ENCODE data around the gene RPRM.

The RPRM gene

DNA sequence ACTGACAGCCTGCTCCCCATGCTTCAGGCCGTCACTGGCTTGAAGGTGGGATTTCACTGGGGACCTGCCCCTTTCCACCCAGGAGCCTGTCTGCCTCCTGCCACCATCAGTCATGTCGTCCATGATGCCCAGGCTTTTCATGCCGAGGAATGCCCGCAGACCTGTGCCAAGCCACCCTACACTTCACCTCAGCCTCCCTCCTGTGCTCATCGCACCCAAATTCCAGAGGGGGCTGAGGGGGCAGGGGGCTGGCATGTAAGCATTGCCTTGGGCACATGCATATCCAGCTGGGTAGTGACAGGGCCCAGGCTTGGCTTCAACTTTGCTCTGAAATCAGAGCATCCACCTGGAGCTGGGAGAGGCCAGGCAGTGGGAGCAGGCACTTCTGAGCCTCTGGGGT is 20.9 kb upstream of the RPRM start:
- H3K27ac ChIP-seq = no peak overlapping the region
- TF ChIP-seq, protein P1, sequence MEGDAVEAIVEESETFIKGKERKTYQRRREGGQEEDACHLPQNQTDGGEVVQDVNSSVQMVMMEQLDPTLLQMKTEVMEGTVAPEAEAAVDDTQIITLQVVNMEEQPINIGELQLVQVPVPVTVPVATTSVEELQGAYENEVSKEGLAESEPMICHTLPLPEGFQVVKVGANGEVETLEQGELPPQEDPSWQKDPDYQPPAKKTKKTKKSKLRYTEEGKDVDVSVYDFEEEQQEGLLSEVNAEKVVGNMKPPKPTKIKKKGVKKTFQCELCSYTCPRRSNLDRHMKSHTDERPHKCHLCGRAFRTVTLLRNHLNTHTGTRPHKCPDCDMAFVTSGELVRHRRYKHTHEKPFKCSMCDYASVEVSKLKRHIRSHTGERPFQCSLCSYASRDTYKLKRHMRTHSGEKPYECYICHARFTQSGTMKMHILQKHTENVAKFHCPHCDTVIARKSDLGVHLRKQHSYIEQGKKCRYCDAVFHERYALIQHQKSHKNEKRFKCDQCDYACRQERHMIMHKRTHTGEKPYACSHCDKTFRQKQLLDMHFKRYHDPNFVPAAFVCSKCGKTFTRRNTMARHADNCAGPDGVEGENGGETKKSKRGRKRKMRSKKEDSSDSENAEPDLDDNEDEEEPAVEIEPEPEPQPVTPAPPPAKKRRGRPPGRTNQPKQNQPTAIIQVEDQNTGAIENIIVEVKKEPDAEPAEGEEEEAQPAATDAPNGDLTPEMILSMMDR (conservative IDR thresholded peaks at IDR 0.05; ENCODE audit: low read depth) = no peak
- CTCF ChIA-PET = no interaction called here
- no peak for DNase-seq (ENCODE audit: low spot score)
- POLR2A ChIA-PET (ENCODE audit: low non-redundant PET) = no interaction called here

- TF ChIP-seq, protein P1 (conservative IDR thresholded peaks at IDR 0.05; ENCODE audit: low read depth) = no peak
- CTCF ChIA-PET = interaction anchor here (0.8 kb wide), 1 partner anchor 877 kb away, joined by 3 read pairs; no protein-coding TSS in a partner anchor
- POLR2A ChIA-PET (ENCODE audit: low non-redundant PET) = no interaction called here
- no peak overlapping the region for H3K27ac ChIP-seq
- no peak for DNase-seq (ENCODE audit: low spot score)
These were observed 19.5 kb upstream of the RPRM start for GRCh38 chr2:153497938-153498629.

- TF ChIP-seq, protein P1 (conservative IDR thresholded peaks at IDR 0.05; ENCODE audit: low read depth) = no peak
- CTCF ChIA-PET = no interaction called here
- POLR2A ChIA-PET (ENCODE audit: low non-redundant PET) = no interaction called here
These were observed 17.2 kb upstream of the RPRM start for GRCh38 chr2:153495725-153496124.

GRCh38 chr2:153488072-153488471 is 9.5 kb upstream of the RPRM start:
- H3K27ac ChIP-seq = no peak overlapping the region
- TF ChIP-seq, protein P1 (conservative IDR thresholded peaks at IDR 0.05; ENCODE audit: low read depth) = no peak
- CTCF ChIA-PET = no interaction called here
- POLR2A ChIA-PET (ENCODE audit: low non-redundant PET) = no interaction called here
- no peak for DNase-seq (ENCODE audit: low spot score)

More at GRCh38 chr2:153495725-153496124, 17.2 kb upstream of the RPRM start:
- no peak for DNase-seq (ENCODE audit: low spot score)
- no peak overlapping the region for H3K27ac ChIP-seq

- TF ChIP-seq, protein P1 (conservative IDR thresholded peaks at IDR 0.05; ENCODE audit: low read depth) = no peak
- H3K27ac ChIP-seq = no peak overlapping the region
- ChIA-PET POLR2A (ENCODE audit: low non-redundant PET) (no interaction called here), CTCF (no interaction called here)
- DNase-seq (ENCODE audit: low spot score) = no peak
These were observed 8.9 kb upstream of the RPRM start for GRCh38 chr2:153487448-153487847.

DNA sequence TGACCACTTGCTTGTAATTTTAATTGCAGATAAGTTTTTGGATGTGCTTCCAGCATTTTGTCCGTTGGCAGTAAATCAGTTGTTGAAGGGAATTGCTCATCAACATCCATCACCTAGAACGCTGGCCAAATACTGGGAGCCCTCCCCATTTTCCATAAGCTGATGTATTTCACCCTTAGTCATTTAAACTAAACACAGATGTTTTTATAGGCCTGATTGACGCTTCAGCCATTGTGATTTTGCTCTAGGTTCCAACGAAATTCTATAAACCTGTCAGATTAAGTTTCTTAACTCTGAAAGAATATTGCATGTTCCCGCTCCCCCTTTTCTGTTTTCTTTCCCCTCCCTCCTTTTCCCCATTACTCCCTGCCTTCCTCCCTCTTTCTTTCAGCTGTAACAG is 1.0 kb upstream of the RPRM start:
- ChIA-PET POLR2A (ENCODE audit: low non-redundant PET) (no interaction called here), CTCF (interaction anchor here (0.6 kb wide), 1 partner anchor 1440 kb away, joined by 4 read pairs; no protein-coding TSS in a partner anchor)
- no peak for DNase-seq (ENCODE audit: low spot score)
- no peak overlapping the region for H3K27ac ChIP-seq
- TF ChIP-seq, protein P1 (conservative IDR thresholded peaks at IDR 0.05; ENCODE audit: low read depth) = no peak
